Right ventricle myocardium superior (tissue), 1 donor: ENCODE data around the gene ZNF598. TPM values are rescaled to one million over a fixed set of nuclear protein-coding genes. Genes with fewer than 3 reads are reported as not detected.
A peak's percentile ranks its signal among the peaks of the same experiment; 100 is the strongest.

Experiments used
- ATAC-seq: fragments of 200-7000 bp; cut with Tn5 transposase; one replicate; pipeline ENCODE4 v1.9.1; 2020; ENCODE audit warnings: mild to moderate bottlenecking; ENCODE audit not compliant: poor library complexity
- DNase-seq: peaks from one replicate; pipeline ENCODE4 v3.0.0-alpha.2; 2020
- intact Hi-C: fragments of 100-400 bp; cut with DNase I; formaldehyde crosslinking; loops from one replicate; pipeline ENCODE4 v1.11.2; 2022
- total RNA-seq: library from RNA; stranded (reverse); fragmentation: NEBNext Ultra II Directional; extraction: Animal tissue kit (Norgen Biotek cat#: 25700); gene quantifications from one replicate; pipeline ENCODE4 v1.2.1, GENCODE V29; 2021
- donor health status: DM: no; HTN: yes; CAD: no; lungs with severe emphysema.

Gene ZNF598
- total RNA-seq, 1 donor from 2014 or later: 17.2 TPM

GRCh38 chr16:1983544-1984346, 25.9 kb downstream of the ZNF598 start, which contains the start of gene GFER:
GFER (plus strand) TSS chr16:1984193; CDS start chr16:1984219, 26 bp downstream.
- peak; percentile 95 for DNase-seq
- peak; percentile 96 for ATAC-seq
- intact Hi-C loops: no loop called here

GRCh38 chr16:1982991-1983543, 26.6 kb downstream of the ZNF598 start:
- no peak for ATAC-seq
- intact Hi-C loops: no loop called here
- no peak for DNase-seq

DNA sequence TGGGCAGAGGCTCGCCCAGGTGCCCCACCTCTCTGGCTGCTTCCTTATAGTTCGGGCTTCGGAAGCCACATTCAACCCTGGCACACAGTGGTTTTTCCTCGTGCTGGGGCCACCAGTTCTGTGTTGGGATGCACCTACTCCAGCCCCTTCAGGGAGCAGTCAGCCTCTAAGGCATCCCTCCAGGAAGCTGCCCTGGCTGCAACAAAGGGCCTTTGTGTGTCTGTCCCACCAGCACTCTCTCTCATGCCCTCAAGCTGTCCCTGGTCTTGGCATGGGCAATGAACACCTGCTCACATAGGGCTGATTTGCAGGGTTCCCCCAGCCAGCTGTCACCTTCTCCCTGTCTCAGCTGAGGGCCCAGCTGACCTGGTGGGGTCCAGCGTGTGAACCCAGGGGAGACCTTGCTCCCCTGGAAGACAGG, 27.6 kb downstream of the ZNF598 start:
- intact Hi-C loops: no loop called here
- ATAC-seq (no peak), DNase-seq (no peak)

DNA sequence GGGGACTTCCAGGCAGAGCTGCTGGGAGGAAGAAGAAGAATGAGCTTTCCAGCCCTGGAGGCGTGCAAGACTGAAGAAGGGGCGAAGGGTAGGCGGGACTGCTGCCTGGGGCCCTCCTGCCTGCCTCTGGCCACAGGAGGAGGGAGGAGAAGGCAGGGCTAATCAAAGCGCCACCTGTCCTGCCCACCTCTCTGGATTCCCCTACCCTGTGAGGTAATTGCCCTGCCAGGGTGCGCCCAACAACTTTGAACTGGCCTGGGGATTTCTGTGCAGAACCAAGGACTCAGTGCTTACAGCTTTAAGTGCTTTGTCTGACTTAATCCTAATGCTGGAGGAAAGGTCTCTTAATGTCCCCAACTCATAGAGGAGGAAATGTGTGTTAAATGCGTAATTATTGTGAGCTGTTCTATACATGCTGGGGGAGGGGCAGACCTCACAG, 28.2 kb downstream of the ZNF598 start, which contains the start of gene NOXO1:
TSS of gene NOXO1 (minus strand) at position 72 of the 439 bp plus-strand sequence. CDS start 290 bp downstream, outside the sequence.
- DNase-seq: no peak
- no peak for ATAC-seq
- intact Hi-C loops: no loop called here

- intact Hi-C loops: no loop called here
- no peak for ATAC-seq
- DNase-seq: no peak
These were observed 28.9 kb downstream of the ZNF598 start for GRCh38 chr16:1980770-1981087.

- DNase-seq (no peak), ATAC-seq (no peak)
- intact Hi-C loops: no loop called here
These were observed 29.4 kb downstream of the ZNF598 start for GRCh38 chr16:1980030-1980769.

GRCh38 chr16:1979271-1980029, 30.2 kb downstream of the ZNF598 start:
- ATAC-seq: no peak
- no peak for DNase-seq
- intact Hi-C loops: no loop called here

DNA sequence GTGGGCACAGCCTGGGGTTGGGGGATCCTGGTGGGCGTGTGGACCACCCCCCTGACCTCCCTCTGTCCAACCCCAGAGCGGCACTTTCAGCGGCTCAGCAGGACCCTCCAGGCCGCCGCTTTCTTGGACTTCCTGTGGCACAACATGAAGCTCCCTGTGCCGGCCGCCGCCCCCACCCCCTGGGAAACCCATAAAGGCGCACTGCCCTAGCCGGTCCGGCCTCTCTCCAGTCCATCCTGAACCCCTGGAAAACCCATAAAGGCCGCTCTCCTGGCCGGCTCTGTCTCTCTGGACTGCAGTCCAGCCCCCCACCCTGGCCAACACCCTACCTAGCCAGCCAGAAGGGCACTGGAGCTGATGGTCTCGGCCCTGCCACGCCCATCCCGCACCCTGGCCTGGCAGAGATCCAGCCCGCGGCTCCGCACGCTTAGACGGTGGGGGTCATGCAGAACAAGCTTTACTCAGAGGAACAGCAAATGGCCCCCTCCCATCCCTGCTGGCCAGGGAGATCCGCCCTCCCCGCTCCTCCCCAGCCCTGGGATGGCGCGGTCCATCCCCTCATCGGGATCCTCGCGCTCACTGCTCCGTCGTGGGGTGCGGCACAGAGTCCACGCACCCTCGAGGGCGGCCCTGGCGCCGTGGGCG, 31.0 kb downstream of the ZNF598 start:
- intact Hi-C loops: no loop called here
- no peak for ATAC-seq
- no peak for DNase-seq

DNA sequence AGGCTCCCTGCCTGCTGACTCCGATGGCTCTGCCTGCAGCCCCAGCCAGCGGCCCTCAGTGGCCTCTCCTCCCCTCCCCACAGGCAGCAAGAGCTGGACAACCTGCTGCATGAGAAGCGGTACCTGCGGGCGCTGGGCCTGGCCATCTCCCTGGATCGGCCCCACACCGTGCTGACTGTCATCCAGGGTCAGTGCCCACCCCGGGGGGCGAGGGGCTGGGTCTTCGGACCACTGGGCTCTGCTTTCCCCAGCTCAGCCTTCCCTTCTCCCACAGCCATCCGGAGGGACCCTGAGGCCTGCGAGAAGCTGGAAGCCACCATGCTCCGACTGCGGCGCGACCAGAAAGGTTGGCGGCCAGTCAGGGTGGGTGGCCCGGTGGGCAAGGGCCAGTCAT, 31.7 kb downstream of the ZNF598 start:
- DNase-seq (no peak), ATAC-seq (no peak)
- intact Hi-C loops: no loop called here

DNA sequence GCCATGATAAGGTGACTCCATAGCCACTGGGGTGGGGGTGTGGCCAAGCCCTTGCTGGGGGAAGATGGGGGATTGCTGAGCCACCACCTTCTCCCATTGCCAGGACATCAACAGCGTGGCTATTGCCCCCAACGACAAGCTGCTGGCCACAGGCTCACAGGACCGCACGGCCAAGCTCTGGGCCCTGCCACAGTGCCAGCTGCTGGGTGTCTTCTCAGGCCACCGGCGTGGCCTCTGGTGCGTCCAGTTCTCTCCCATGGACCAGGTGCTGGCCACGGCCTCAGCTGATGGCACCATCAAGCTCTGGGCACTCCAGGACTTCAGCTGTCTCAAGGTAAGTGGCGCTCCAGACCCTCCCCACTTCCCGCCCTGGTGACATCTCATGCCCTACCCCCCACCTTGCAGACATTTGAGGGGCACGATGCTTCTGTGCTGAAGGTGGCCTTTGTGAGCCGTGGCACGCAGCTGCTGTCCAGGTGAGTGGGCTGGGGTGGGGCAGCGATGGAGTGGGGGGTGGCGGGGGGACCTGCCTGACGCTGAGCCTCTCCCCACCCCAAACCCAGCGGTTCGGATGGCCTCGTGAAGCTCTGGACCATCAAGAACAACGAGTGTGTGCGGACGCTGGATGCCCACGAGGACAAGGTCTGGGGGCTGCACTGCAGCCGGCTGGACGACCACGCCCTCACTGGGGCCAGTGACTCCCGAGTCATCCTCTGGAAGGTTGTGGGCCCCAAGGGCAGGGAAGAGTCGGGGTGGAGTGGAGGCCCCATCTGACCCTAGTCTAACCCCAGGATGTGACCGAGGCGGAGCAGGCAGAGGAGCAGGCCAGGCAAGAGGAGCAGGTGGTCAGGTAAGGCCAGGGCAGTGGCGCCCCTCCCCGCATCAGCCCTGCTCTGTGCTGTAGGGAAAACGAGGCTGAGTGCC, 32.4 kb downstream of the ZNF598 start:
- intact Hi-C loops: no loop called here
- DNase-seq: no peak

DNA sequence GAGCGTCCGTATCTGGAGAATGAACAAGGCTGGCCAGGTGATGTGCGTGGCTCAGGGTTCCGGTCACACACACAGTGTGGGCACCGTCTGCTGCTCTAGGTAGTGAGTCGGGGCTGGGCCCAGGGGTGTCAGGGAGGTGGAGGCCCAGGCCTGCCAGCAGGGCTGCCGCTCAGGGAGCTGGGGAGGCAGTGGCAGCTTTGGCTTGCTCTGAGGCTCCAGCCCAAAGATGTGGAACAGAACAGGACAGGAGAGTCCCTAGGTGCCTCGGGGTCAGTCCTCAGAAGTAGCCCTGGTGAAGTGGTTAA, 33.5 kb downstream of the ZNF598 start:
- ATAC-seq (no peak), DNase-seq (no peak)
- intact Hi-C loops: no loop called here

More for the DNA sequence above, 32.4 kb downstream of the ZNF598 start:
- no peak for ATAC-seq

- intact Hi-C loops: no loop called here
- ATAC-seq: no peak
- no peak for DNase-seq
These were observed 34.0 kb downstream of the ZNF598 start for GRCh38 chr16:1975432-1976215.

- ATAC-seq (no peak), DNase-seq (no peak)
- intact Hi-C loops: no loop called here
These were observed 35.2 kb downstream of the ZNF598 start for GRCh38 chr16:1974157-1975070.

- DNase-seq (no peak), ATAC-seq (no peak)
- intact Hi-C loops: no loop called here
These were observed 36.0 kb downstream of the ZNF598 start for GRCh38 chr16:1973461-1974156.

DNA sequence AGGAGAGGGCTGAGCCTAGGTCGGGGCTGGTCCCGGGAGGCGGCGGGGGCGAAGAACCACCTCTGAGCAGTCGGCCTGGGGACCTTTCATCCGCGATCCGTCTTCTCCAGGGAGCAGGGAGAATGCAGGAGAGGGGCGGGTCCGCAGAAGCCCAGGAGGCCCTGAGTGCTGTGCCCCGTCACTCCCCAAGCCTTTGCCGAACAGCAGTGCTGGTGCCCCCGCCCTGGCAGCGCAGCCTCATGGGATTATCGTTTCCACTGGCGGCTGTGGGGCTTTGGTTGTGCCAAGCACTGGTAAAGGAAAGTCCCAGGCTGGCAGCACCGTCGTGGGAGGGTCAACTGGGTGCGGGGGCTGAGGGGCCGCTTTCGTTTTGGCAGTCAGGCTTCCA, 37.1 kb downstream of the ZNF598 start:
- ATAC-seq: no peak
- no peak for DNase-seq
- intact Hi-C loops: no loop called here
